ENCODE results near the gene NOS3. TPM values are rescaled to one million over a fixed set of nuclear protein-coding genes. Genes with fewer than 3 reads are reported as not detected.

NOS3 gene
- total and polyA plus RNA-seq, 9 of the 15 experiments (the other 6 are each of a cell fraction or from before 2014, with no cell fraction given) = 1.1 to 121 (median 23.6) TPM

DNA sequence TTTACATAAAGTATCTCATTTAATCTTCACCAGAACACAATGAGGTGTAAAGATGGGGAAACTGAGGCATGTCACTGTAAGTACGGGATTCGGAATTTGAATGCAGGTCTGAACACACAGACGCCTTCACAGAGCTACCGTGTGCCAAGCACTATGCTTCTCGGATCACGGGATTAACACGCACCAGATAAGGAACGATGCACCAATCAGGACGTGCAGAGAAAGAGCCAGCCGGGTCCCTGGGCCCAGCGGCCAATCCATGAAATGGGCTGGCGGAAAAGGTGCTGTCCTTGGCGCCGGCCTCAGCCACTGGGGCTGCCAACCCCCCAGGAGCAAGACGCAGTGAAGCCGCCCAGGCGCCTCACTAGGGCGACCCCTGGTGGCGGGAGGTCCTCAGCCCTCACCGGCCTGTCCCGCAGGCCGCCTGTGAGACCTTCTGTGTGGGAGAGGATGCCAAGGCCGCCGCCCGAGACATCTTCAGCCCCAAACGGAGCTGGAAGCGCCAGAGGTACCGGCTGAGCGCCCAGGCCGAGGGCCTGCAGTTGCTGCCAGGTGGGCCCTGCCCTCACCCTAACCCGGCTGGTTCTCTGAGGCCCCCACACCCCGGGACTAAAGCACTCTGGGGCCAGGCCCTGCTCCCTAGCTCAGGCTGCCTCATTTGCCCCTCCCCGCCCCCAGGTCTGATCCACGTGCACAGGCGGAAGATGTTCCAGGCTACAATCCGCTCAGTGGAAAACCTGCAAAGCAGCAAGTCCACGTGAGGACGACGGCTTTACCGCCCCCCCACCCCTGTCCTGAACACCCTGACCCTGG, 17.9 kb downstream of the NOS3 start (continued):
- TF ChIP-seq ZNF23 (CRISPR knock-in tag; IDR thresholded peaks at IDR 0.05) (0 out of 2 replicates have a peak, but pooled peaks have one; percentile 22), POU5F1 (IDR thresholded peaks at IDR 0.05; ENCODE audit: borderline replicate concordance, low read depth, low read length, partially characterized antibody) (peak; percentile 38), ZNF354B (CRISPR knock-in tag; IDR thresholded peaks at IDR 0.05) (no peak), ZNF3 (CRISPR knock-in tag; IDR thresholded peaks at IDR 0.05) (no peak), ZNF764 (CRISPR knock-in tag; IDR thresholded peaks at IDR 0.05; ENCODE audit: low read depth) (no peak), BRF1 (IDR thresholded peaks at IDR 0.05; ENCODE audit: borderline replicate concordance, extremely low read depth, insufficient read length) (no peak), ZNF24 (IDR thresholded peaks at IDR 0.05) (peak; percentile 90), CBFA2T2 (conservative IDR thresholded peaks at IDR 0.05) (no peak), ATF1 (CRISPR knock-in tag; IDR thresholded peaks at IDR 0.05) (no peak), ATF1 (tag; IDR thresholded peaks at IDR 0.05) (peak; percentile 94), POLR2AphosphoS2 (IDR thresholded peaks at IDR 0.05; ENCODE audit: low read length) (no peak), PCBP1 (IDR thresholded peaks at IDR 0.05; ENCODE audit: low read depth, low read length, poor library complexity, severe bottlenecking) (peak; percentile 50), PHF21A (IDR thresholded peaks at IDR 0.05; ENCODE audit: borderline replicate concordance, low read depth) (peak; percentile 94), CBX2 (IDR thresholded peaks at IDR 0.05; ENCODE audit: insufficient read depth, low read length, poor library complexity, severe bottlenecking) (no peak), MCM5 (IDR thresholded peaks at IDR 0.05; ENCODE audit: low read depth) (no peak), PPARD (CRISPR knock-in tag; IDR thresholded peaks at IDR 0.05) (no peak), ZFP1 (CRISPR knock-in tag; IDR thresholded peaks at IDR 0.05) (no peak)
- TF ChIP-seq, protein P1, sequence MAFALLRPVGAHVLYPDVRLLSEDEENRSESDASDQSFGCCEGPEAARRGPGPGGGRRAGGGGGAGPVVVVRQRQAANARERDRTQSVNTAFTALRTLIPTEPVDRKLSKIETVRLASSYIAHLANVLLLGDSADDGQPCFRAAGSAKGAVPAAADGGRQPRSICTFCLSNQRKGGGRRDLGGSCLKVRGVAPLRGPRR (CRISPR knock-in tag; IDR thresholded peaks at IDR 0.05) = no peak
- TF ChIP-seq, protein P2, sequence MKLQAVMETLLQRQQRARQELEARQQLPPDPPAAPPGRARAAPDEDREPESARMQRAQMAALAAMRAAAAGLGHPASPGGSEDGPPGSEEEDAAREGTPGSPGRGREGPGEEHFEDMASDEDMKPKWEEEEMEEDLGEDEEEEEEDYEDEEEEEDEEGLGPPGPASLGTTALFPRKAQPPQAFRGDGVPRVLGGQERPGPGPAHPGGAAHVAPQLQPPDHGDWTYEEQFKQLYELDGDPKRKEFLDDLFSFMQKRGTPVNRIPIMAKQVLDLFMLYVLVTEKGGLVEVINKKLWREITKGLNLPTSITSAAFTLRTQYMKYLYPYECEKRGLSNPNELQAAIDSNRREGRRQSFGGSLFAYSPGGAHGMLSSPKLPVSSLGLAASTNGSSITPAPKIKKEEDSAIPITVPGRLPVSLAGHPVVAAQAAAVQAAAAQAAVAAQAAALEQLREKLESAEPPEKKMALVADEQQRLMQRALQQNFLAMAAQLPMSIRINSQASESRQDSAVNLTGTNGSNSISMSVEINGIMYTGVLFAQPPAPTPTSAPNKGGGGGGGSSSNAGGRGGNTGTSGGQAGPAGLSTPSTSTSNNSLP (IDR thresholded peaks at IDR 0.05; ENCODE audit: borderline replicate concordance, low read depth, low read length) = no peak
- TF ChIP-seq, protein P3, sequence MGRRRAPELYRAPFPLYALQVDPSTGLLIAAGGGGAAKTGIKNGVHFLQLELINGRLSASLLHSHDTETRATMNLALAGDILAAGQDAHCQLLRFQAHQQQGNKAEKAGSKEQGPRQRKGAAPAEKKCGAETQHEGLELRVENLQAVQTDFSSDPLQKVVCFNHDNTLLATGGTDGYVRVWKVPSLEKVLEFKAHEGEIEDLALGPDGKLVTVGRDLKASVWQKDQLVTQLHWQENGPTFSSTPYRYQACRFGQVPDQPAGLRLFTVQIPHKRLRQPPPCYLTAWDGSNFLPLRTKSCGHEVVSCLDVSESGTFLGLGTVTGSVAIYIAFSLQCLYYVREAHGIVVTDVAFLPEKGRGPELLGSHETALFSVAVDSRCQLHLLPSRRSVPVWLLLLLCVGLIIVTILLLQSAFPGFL (CRISPR knock-in tag; IDR thresholded peaks at IDR 0.05) = peak; percentile 11; the same call in 1 of the 2 replicates

All from K562 (cell line).